Loucy (cell line): ENCODE measurements around the gene RB1.

Experiments used
- CTCF ChIP-seq: fragments of 200-600 bp; sonication (generic); conservative IDR thresholded peaks from 2 replicates; pipeline ENCODE4 v1.5.1; 2014; ENCODE audit warnings: mild to moderate bottlenecking, antibody characterized with exemption, low read length
- EZH2phosphoT487 ChIP-seq: fragments of 200-600 bp; IDR thresholded peaks from 2 replicates; pipeline ENCODE4 v1.6.1; 2018; ENCODE audit warnings: antibody characterized with exemption, mild to moderate bottlenecking, moderate library complexity, borderline replicate concordance

- TF ChIP-seq CTCF (no peak), EZH2phosphoT487 (no peak)
Measured at GRCh38 chr13:48448959-48449614, 145.5 kb downstream of the RB1 start.
